DND-41 (cell line): ENCODE data around the gene KCNH8.

ENCODE experiments used
- ATAC-seq: fragments of 200-7000 bp; cut with Tn5 transposase; 3 replicates; pipeline ENCODE4 v1.9.1; 2021; ENCODE audit warnings: low read depth; ENCODE audit not compliant: insufficient read depth
- DNase-seq: peaks from one replicate; pipeline ENCODE4 v3.0.0-alpha.2; 2020
- H2AFZ ChIP-seq: 2 replicates; pipeline ENCODE4 v1.6.0; 2012; ENCODE audit warnings: low read depth, low read length
- H3K27ac ChIP-seq: 2 replicates; pipeline ENCODE4 v1.5.1; 2012; ENCODE audit warnings: low read length, inconsistent platforms
- H3K27me3 ChIP-seq: fragments of 200-600 bp; sonication (generic); 2 replicates; pipeline ENCODE4 v1.6.0; 2012; ENCODE audit warnings: low read length, mild to moderate bottlenecking, inconsistent platforms; ENCODE audit not compliant: insufficient read depth, poor library complexity
- H3K36me3 ChIP-seq: 2 replicates; pipeline ENCODE4 v1.5.1; 2012; ENCODE audit warnings: low read length, inconsistent platforms; ENCODE audit not compliant: insufficient read depth
- H3K4me1 ChIP-seq: 2 replicates; pipeline ENCODE4 v1.5.1; 2012; ENCODE audit warnings: mild to moderate bottlenecking, low read length; ENCODE audit not compliant: insufficient read depth
- H3K4me2 ChIP-seq: 2 replicates; pipeline ENCODE4 v1.6.0; 2012; ENCODE audit warnings: mild to moderate bottlenecking, moderate library complexity, low read length, inconsistent platforms; ENCODE audit not compliant: insufficient read depth
- H3K4me3 ChIP-seq, 2 experiments: fragments of 200-600 bp in 1 of 2; shearing (Covaris generic) in 1 of 2; 2 replicates each; pipeline ENCODE4 v1.5.1; 2012 to 2016; ENCODE audit warnings: inconsistent platforms in 2 of 2, low read length in 2 of 2, mild to moderate bottlenecking in 2 of 2, low read depth in 1 of 2, moderate library complexity in 1 of 2
- H3K79me2 ChIP-seq: 2 replicates; pipeline ENCODE4 v1.6.0; 2012; ENCODE audit warnings: low read length, inconsistent platforms; ENCODE audit not compliant: insufficient read depth
- H3K9ac ChIP-seq: 2 replicates; pipeline ENCODE4 v1.6.0; 2012; ENCODE audit warnings: low read depth, mild to moderate bottlenecking, inconsistent platforms, low read length, moderate library complexity
- H3K9me3 ChIP-seq: 2 replicates; pipeline ENCODE4 v1.5.1; 2012; ENCODE audit warnings: low read length, moderate library complexity, mild to moderate bottlenecking, inconsistent platforms; ENCODE audit not compliant: insufficient read depth, severe bottlenecking
- H4K20me1 ChIP-seq: 2 replicates; pipeline ENCODE4 v1.6.0; 2012; ENCODE audit warnings: low read length; ENCODE audit not compliant: insufficient read depth
- EZH2 ChIP-seq: IDR thresholded peaks from 3 replicates; pipeline ENCODE4 v1.6.1; 2012; ENCODE audit warnings: borderline replicate concordance, low read depth, mild to moderate bottlenecking, moderate library complexity, low read length, inconsistent platforms; ENCODE audit not compliant: severe bottlenecking
- TF ChIP-seq, protein P1 (sequence below): IDR thresholded peaks from 2 replicates; pipeline ENCODE4 v1.5.1; 2012; ENCODE audit warnings: borderline replicate concordance, low read length, moderate library complexity, mild to moderate bottlenecking; ENCODE audit not compliant: poor library complexity, severe bottlenecking; ENCODE audit errors: extremely low read depth

KCNH8 gene

DNA sequence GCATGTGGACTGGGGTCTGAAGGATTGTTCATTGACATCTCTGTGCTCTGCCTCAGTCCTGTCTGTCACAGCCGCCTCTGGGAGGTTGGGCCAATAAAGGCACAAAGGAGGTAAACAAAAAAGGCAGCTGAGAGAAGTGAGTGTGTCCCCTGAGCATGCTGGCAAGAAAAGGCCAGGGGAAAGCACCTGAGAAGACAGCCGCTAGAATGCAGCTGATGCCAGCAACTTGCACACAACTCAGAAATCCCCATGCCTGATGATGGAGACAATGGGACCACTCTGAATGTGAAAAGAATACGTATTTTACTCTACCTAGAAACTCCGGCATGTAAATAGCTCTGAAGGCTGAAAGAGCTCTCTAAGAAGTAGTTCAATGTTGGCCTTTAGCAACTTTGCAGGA, 118.7 kb downstream of the KCNH8 start:
- no peaks in the 10 kb centered on the region for H3K27me3 ChIP-seq
- H3K36me3 ChIP-seq: no peaks in the 10 kb centered on the region
- H3K9ac ChIP-seq: no peak overlapping the region
- no peak overlapping the region for H3K27ac ChIP-seq
- H3K4me1 ChIP-seq: no peaks in the 10 kb centered on the region
- no peak overlapping the region for H2AFZ ChIP-seq
- H3K4me3 ChIP-seq: no peak overlapping the region
- TF ChIP-seq EZH2: no peak
- TF ChIP-seq, protein P1, sequence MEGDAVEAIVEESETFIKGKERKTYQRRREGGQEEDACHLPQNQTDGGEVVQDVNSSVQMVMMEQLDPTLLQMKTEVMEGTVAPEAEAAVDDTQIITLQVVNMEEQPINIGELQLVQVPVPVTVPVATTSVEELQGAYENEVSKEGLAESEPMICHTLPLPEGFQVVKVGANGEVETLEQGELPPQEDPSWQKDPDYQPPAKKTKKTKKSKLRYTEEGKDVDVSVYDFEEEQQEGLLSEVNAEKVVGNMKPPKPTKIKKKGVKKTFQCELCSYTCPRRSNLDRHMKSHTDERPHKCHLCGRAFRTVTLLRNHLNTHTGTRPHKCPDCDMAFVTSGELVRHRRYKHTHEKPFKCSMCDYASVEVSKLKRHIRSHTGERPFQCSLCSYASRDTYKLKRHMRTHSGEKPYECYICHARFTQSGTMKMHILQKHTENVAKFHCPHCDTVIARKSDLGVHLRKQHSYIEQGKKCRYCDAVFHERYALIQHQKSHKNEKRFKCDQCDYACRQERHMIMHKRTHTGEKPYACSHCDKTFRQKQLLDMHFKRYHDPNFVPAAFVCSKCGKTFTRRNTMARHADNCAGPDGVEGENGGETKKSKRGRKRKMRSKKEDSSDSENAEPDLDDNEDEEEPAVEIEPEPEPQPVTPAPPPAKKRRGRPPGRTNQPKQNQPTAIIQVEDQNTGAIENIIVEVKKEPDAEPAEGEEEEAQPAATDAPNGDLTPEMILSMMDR: no peak
- H3K9me3 ChIP-seq: no peaks in the 10 kb centered on the region
- H3K79me2 ChIP-seq: no peaks in the 10 kb centered on the region
- ATAC-seq: no peak
- H3K4me2 ChIP-seq: no peak overlapping the region
- no peak for DNase-seq
- no peaks in the 10 kb centered on the region for H4K20me1 ChIP-seq

DNA sequence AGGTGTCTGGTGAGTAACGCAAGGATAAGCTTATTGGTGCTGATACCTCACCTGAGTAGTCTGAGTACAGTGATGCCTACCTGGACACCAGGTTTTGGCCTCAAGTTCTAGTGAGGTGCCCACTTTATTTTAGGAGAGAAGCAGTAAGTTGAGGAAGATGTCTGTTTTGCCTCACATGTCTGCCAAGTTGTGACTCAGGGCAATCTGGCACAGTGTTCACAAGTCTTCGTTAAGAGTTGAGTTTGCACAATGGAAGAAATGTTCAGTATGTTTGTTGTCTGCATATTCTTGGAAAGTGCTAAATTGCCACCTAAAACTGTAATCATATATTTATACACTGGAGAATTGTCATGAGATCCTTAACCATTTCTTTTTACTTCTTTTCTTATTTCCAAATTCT, 122.2 kb downstream of the KCNH8 start:
- no peak overlapping the region for H3K4me2 ChIP-seq
- no peak overlapping the region for H3K27ac ChIP-seq
- ATAC-seq (no peak), DNase-seq (no peak)
- H3K27me3 ChIP-seq: no peaks in the 10 kb centered on the region
- no peaks in the 10 kb centered on the region for H4K20me1 ChIP-seq
- H2AFZ ChIP-seq: no peak overlapping the region
- TF ChIP-seq, protein P1: no peak
- TF ChIP-seq EZH2: no peak
- no peaks in the 10 kb centered on the region for H3K9me3 ChIP-seq
- no peaks in the 10 kb centered on the region for H3K4me1 ChIP-seq
- H3K79me2 ChIP-seq: no peaks in the 10 kb centered on the region
- no peaks in the 10 kb centered on the region for H3K36me3 ChIP-seq
- H3K9ac ChIP-seq: no peak overlapping the region
- no peak overlapping the region for H3K4me3 ChIP-seq

DNA sequence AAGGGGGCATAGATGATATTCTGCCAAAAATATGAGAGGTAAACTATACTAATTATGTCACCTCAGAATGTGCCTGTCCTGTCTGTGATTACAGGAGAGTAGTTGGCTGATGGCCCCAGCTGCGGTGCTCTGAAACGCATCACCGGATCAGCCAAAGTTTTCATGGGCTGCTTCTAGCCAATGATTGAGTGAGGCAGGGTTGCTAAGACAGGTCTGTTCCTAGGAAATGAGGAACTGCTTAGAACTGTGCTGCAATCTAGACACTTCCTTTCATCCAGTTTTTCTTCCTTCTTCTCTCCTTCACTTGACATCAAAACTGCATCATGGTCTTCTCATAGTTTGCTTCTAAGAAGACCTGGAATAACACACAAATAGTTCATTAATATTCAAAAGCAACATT, 124.0 kb downstream of the KCNH8 start:
- TF ChIP-seq, protein P1: no peak
- no peak for TF ChIP-seq EZH2
- Histone ChIP-seq H3K4me3 (no peak overlapping the region), H4K20me1 (no peaks in the 10 kb centered on the region), H3K9ac (no peak overlapping the region), H3K9me3 (no peaks in the 10 kb centered on the region), H3K4me1 (no peaks in the 10 kb centered on the region), H3K27me3 (no peaks in the 10 kb centered on the region), H3K27ac (no peak overlapping the region), H3K4me2 (no peak overlapping the region), H2AFZ (no peak overlapping the region), H3K79me2 (no peaks in the 10 kb centered on the region), H3K36me3 (no peaks in the 10 kb centered on the region)
- no peak for ATAC-seq
- DNase-seq: no peak

DNA sequence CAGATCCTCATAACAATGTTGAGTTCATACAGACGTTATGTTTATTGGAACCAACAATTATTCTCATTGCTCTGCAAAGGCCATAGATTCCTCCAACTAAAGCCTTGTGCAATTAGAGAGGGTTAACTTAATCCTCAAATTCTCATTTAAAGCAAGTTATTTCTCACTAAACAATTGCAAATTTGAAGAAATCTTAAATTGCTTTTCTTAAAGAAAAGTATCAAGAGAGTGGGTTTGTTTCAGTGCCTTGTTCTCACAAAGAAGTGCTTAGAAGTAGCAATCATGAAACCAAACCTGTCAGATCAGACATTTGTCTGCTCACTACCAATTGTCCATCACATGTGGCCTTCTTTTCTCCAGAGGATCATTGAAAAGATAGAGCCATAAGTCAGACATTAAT, 124.8 kb downstream of the KCNH8 start:
- no peak for ATAC-seq
- TF ChIP-seq, protein P1: no peak
- no peak for TF ChIP-seq EZH2
- Histone ChIP-seq H3K4me3 (no peak overlapping the region), H4K20me1 (no peaks in the 10 kb centered on the region), H3K27ac (no peak overlapping the region), H3K9me3 (no peaks in the 10 kb centered on the region), H3K9ac (no peak overlapping the region), H3K36me3 (no peaks in the 10 kb centered on the region), H3K79me2 (no peaks in the 10 kb centered on the region), H2AFZ (no peak overlapping the region), H3K27me3 (no peaks in the 10 kb centered on the region), H3K4me2 (no peak overlapping the region), H3K4me1 (no peaks in the 10 kb centered on the region)
- no peak for DNase-seq
